ENCODE measurements around the gene TMC2. TPM values are rescaled to one million over a fixed set of nuclear protein-coding genes. Genes with fewer than 3 reads are reported as not detected.

The TMC2 gene
- total RNA-seq, 1 donor from 2014 or later = not detected

- no peak overlapping the region for H3K4me3 ChIP-seq (ENCODE audit: low read depth, low read length)
- no peak for TF ChIP-seq CTCF (IDR thresholded peaks at IDR 0.05; ENCODE audit: insufficient read depth, low read length, poor library complexity, severe bottlenecking)
- H3K27me3 ChIP-seq (ENCODE audit: control insufficient read depth, insufficient read depth, low read length) = no peaks in the 10 kb centered on the region
- peaks cover 10% of the 10 kb centered on the region for H3K36me3 ChIP-seq (ENCODE audit: control insufficient read depth, insufficient read depth, low read length)
- DNase-seq (ENCODE audit: low read depth) = no peak
These were observed 118.5 kb downstream of the TMC2 start for GRCh38 chr20:2654831-2655230.

- Histone ChIP-seq H3K27me3 (ENCODE audit: control insufficient read depth, insufficient read depth, low read length) (no peaks in the 10 kb centered on the region), H3K36me3 (ENCODE audit: control insufficient read depth, insufficient read depth, low read length) (peaks cover 10% of the 10 kb centered on the region), H3K4me3 (ENCODE audit: low read depth, low read length) (no peak overlapping the region)
- no peak for DNase-seq (ENCODE audit: low read depth)
- TF ChIP-seq CTCF (IDR thresholded peaks at IDR 0.05; ENCODE audit: insufficient read depth, low read length, poor library complexity, severe bottlenecking) = no peak
These were observed 119.2 kb downstream of the TMC2 start for GRCh38 chr20:2655331-2656116.

DNA sequence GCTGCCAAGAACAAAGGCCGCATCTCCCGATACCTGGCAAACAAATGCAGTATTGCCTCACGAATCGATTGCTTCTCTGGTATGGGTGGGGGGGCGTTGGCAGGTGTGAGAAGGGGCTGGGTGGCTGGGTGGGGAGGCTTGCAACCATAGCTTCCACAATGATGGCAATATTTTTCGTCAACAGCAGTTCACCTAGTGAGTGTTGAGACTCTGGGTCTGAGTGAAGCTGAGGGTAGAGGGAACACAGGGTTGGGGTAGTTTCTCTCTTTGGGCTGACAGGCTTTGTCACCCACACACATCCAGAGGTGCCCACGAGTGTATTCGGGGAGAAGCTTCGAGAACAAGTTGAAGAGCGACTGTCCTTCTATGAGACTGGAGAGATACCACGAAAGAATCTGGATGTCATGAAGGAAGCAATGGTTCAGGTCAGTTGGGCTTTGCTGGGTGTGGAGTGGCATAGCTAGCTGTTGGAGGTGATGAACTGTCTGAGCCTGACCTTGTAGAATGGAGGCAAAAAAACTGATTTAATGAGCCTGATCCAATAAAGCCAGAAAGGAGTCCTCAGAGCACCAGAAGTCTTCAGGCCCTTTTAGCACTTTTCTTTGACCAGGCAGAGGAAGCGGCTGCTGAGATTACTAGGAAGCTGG lies 120.2 kb downstream of the TMC2 start:
- DNase-seq (ENCODE audit: low read depth) = no peak
- Histone ChIP-seq H3K36me3 (ENCODE audit: control insufficient read depth, insufficient read depth, low read length) (peaks cover 10% of the 10 kb centered on the region), H3K27me3 (ENCODE audit: control insufficient read depth, insufficient read depth, low read length) (no peaks in the 10 kb centered on the region), H3K4me3 (ENCODE audit: low read depth, low read length) (no peak overlapping the region)
- TF ChIP-seq CTCF (IDR thresholded peaks at IDR 0.05; ENCODE audit: insufficient read depth, low read length, poor library complexity, severe bottlenecking) = no peak

- no peak for DNase-seq (ENCODE audit: low read depth)
- TF ChIP-seq CTCF (IDR thresholded peaks at IDR 0.05; ENCODE audit: insufficient read depth, low read length, poor library complexity, severe bottlenecking) = no peak
- H3K4me3 ChIP-seq (ENCODE audit: low read depth, low read length) = no peak overlapping the region
- H3K27me3 ChIP-seq (ENCODE audit: control insufficient read depth, insufficient read depth, low read length) = no peaks in the 10 kb centered on the region
- peaks cover 10% of the 10 kb centered on the region for H3K36me3 ChIP-seq (ENCODE audit: control insufficient read depth, insufficient read depth, low read length)
These were observed 120.9 kb downstream of the TMC2 start for GRCh38 chr20:2657241-2657640.

DNA sequence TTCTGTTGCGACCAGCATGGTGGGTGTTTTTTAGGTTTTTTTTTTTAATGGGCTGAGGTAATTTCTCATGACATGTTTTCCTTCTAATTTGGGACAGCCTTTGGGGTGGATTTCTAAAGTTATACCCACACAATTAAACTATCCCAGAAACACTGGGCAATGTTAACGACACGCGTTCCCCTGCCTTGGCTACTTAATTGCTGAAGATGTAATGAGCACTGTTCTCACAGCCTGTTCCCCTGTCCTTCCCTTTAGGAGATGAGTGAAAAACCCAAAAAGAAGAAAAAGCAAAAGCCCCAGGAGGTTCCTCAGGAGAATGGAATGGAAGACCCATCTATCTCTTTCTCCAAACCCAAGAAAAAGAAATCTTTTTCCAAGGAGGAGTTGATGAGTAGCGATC lies 121.3 kb downstream of the TMC2 start:
- no peak overlapping the region for H3K4me3 ChIP-seq (ENCODE audit: low read depth, low read length)
- DNase-seq (ENCODE audit: low read depth) = no peak
- H3K36me3 ChIP-seq (ENCODE audit: control insufficient read depth, insufficient read depth, low read length) = peaks cover 10% of the 10 kb centered on the region
- TF ChIP-seq CTCF (IDR thresholded peaks at IDR 0.05; ENCODE audit: insufficient read depth, low read length, poor library complexity, severe bottlenecking) = no peak
- H3K27me3 ChIP-seq (ENCODE audit: control insufficient read depth, insufficient read depth, low read length) = no peaks in the 10 kb centered on the region
